ENCODE results near the gene CACNG1. TPM values are rescaled to one million over a fixed set of nuclear protein-coding genes. Genes with fewer than 3 reads are reported as not detected.

The CACNG1 gene
- polyA plus RNA-seq, 2 of the 4 experiments (the other 2 are of a cell fraction): 0.15 TPM; not detected in 1

DNA sequence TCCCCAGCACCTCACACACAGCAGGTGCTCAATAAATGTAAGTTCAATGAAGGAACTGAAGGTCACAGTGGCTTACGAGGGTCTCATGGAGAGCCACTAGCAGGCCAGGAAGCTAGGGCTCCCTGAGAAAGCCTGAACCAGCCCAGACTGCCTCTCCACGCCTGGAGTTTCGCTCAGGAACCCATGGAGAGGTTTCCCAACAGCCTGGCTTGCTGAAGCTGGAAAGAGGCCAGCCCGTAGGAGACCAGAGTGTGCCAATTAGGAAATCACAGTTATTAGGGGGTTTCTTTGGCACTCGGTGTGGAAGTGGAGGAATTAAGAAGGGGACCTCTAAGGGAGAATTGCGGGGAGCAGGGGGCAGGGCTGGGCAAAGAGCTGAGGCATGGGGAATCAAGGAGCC lies 36.3 kb upstream of the CACNG1 start (continued):
- TF ChIP-seq, protein P1, sequence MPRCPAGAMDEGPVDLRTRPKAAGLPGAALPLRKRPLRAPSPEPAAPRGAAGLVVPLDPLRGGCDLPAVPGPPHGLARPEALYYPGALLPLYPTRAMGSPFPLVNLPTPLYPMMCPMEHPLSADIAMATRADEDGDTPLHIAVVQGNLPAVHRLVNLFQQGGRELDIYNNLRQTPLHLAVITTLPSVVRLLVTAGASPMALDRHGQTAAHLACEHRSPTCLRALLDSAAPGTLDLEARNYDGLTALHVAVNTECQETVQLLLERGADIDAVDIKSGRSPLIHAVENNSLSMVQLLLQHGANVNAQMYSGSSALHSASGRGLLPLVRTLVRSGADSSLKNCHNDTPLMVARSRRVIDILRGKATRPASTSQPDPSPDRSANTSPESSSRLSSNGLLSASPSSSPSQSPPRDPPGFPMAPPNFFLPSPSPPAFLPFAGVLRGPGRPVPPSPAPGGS (IDR thresholded peaks at IDR 0.05): no peak
- no peak for TF ChIP-seq CHD2 (IDR thresholded peaks at IDR 0.05; ENCODE audit: low read length, partially characterized antibody)
- no peak for TF ChIP-seq EHMT2 (IDR thresholded peaks at IDR 0.05; ENCODE audit: low read depth)
- TF ChIP-seq FOSL2 (IDR thresholded peaks at IDR 0.05): no peak
- TF ChIP-seq FOSL2 (CRISPR knock-in tag; IDR thresholded peaks at IDR 0.05): no peak
- no peak for TF ChIP-seq POLR2AphosphoS2 (conservative IDR thresholded peaks at IDR 0.05; ENCODE audit: low read length)
- no peak for TF ChIP-seq ZFP36 (IDR thresholded peaks at IDR 0.05; ENCODE audit: borderline replicate concordance, partially characterized antibody)
- TF ChIP-seq HES2 (IDR thresholded peaks at IDR 0.05): no peak
- TF ChIP-seq RAD21 (conservative IDR thresholded peaks at IDR 0.05 in 1 of 2, IDR thresholded peaks at IDR 0.05 in 1 of 2): no peak
- no peak for TF ChIP-seq PHF8 (IDR thresholded peaks at IDR 0.05; ENCODE audit: borderline replicate concordance, low read depth)
- no peak for TF ChIP-seq TFCP2L1 (CRISPR knock-in tag; IDR thresholded peaks at IDR 0.05)
- no peak for TF ChIP-seq ESRRA (IDR thresholded peaks at IDR 0.05; ENCODE audit: borderline replicate concordance, low read length)
- no peak for TF ChIP-seq SMC3 (IDR thresholded peaks at IDR 0.05)
- no peak for TF ChIP-seq NR3C1 (IDR thresholded peaks at IDR 0.05)
- TF ChIP-seq KDM5A (IDR thresholded peaks at IDR 0.05): no peak

GRCh38 chr17:67011527-67012175 lies 32.7 kb upstream of the CACNG1 start:
- no peak for DNase-seq (ENCODE audit: low read depth in 1 of 2, low spot score in 1 of 2)
- FAIRE-seq: no peak

GRCh38 chr17:67013891-67014290 lies 30.5 kb upstream of the CACNG1 start:
- FAIRE-seq (no peak), DNase-seq (ENCODE audit: low read depth in 1 of 2, low spot score in 1 of 2) (no peak), ATAC-seq (no peak)
- Histone ChIP-seq H3K9me3 (no peaks in the 10 kb centered on the region), H3K27ac (no peak overlapping the region), H3K4me3 (no peak overlapping the region), H3K4me2 (no peak overlapping the region), H3K4me1 (no peaks in the 10 kb centered on the region)
- POLR2A ChIA-PET: no interaction called here
- WGBS (ENCODE audit: missing lambda C conversion rate): 74% methylated on average over 8 of the region's 8 CpGs
- TF ChIP-seq MAFK (IDR thresholded peaks at IDR 0.05; ENCODE audit: partially characterized antibody) (no peak), TP53 (CRISPR knock-in tag; IDR thresholded peaks at IDR 0.05) (no peak), NFE2L2 (conservative IDR thresholded peaks at IDR 0.05; ENCODE audit: low read length) (no peak)
- CTCF ChIA-PET: no interaction called here

More at GRCh38 chr17:67011527-67012175, 32.7 kb upstream of the CACNG1 start:
- Histone ChIP-seq H3K27ac (no peak overlapping the region), H3K4me1 (no peaks in the 10 kb centered on the region), H3K4me2 (no peak overlapping the region), H3K4me3 (no peak overlapping the region), H3K9me3 (no peaks in the 10 kb centered on the region)
- no peak for ATAC-seq
- ChIA-PET CTCF (no interaction called here), POLR2A (no interaction called here)
- no peak for TF ChIP-seq JUNB (IDR thresholded peaks at IDR 0.05)
- TF ChIP-seq TP53 (CRISPR knock-in tag; IDR thresholded peaks at IDR 0.05): no peak
- 43% methylated on average over 9 of the region's 9 CpGs for WGBS (ENCODE audit: missing lambda C conversion rate)

DNA sequence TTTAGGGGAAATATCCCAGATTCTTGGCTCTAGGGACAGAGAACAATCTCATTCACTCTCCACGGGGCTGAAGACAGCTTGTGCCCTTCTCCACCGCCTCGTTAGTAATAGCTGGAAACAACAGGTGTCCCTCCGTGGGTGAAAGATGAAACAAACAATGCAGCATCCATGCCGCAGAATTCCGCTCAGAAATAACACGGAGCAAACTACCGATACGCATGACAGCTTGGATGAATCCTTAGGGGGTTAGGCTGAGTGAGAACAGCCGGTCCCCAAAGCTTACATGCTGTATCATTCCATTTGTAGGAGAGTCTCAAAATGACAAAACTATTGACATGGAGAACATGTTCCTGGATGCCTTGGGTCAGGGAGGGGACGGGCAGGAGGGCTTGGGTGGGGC lies 29.4 kb upstream of the CACNG1 start:
- H3K4me1 ChIP-seq: no peaks in the 10 kb centered on the region
- WGBS (ENCODE audit: missing lambda C conversion rate): 73% methylated on average over 11 of the region's 11 CpGs
- no peak for ATAC-seq
- TF ChIP-seq EHF (CRISPR knock-in tag; IDR thresholded peaks at IDR 0.05): no peak
- no peak for TF ChIP-seq ATOH8 (CRISPR knock-in tag; IDR thresholded peaks at IDR 0.05; ENCODE audit: low read depth)
- no peak for TF ChIP-seq SREBF2 (IDR thresholded peaks at IDR 0.05)
- TF ChIP-seq CBX8 (IDR thresholded peaks at IDR 0.05): no peak
- no peak for TF ChIP-seq CBX2 (IDR thresholded peaks at IDR 0.05; ENCODE audit: borderline replicate concordance, low read depth)
- no peak for TF ChIP-seq HES2 (IDR thresholded peaks at IDR 0.05)
- no peak for TF ChIP-seq KDM5A (IDR thresholded peaks at IDR 0.05)
- no peak for TF ChIP-seq MAZ (IDR thresholded peaks at IDR 0.05; ENCODE audit: borderline replicate concordance, low read depth, low read length)
- TF ChIP-seq, protein P2, sequence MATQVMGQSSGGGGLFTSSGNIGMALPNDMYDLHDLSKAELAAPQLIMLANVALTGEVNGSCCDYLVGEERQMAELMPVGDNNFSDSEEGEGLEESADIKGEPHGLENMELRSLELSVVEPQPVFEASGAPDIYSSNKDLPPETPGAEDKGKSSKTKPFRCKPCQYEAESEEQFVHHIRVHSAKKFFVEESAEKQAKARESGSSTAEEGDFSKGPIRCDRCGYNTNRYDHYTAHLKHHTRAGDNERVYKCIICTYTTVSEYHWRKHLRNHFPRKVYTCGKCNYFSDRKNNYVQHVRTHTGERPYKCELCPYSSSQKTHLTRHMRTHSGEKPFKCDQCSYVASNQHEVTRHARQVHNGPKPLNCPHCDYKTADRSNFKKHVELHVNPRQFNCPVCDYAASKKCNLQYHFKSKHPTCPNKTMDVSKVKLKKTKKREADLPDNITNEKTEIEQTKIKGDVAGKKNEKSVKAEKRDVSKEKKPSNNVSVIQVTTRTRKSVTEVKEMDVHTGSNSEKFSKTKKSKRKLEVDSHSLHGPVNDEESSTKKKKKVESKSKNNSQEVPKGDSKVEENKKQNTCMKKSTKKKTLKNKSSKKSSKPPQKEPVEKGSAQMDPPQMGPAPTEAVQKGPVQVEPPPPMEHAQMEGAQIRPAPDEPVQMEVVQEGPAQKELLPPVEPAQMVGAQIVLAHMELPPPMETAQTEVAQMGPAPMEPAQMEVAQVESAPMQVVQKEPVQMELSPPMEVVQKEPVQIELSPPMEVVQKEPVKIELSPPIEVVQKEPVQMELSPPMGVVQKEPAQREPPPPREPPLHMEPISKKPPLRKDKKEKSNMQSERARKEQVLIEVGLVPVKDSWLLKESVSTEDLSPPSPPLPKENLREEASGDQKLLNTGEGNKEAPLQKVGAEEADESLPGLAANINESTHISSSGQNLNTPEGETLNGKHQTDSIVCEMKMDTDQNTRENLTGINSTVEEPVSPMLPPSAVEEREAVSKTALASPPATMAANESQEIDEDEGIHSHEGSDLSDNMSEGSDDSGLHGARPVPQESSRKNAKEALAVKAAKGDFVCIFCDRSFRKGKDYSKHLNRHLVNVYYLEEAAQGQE (IDR thresholded peaks at IDR 0.05): no peak
- TF ChIP-seq EHMT2 (IDR thresholded peaks at IDR 0.05; ENCODE audit: low read depth): no peak
- TF ChIP-seq ZNF302 (CRISPR knock-in tag; IDR thresholded peaks at IDR 0.05): no peak
- TF ChIP-seq ESRRA (IDR thresholded peaks at IDR 0.05; ENCODE audit: borderline replicate concordance, low read length): no peak
- no peak for TF ChIP-seq JUN (IDR thresholded peaks at IDR 0.05)

More for the DNA sequence above, 29.4 kb upstream of the CACNG1 start:
- ChIA-PET POLR2A (no interaction called here), CTCF (interaction anchor here (1.1 to 1.3 kb wide), 3 partner anchors 14 to 29 kb away, joined by 3 read pairs; no protein-coding TSS in a partner anchor)
- no peak overlapping the region for H3K27ac ChIP-seq
- DNase-seq (ENCODE audit: low read depth in 1 of 2, low spot score in 1 of 2) (no peak), FAIRE-seq (no peak)
- no peak overlapping the region for H3K4me2 ChIP-seq
- H3K9me3 ChIP-seq: no peaks in the 10 kb centered on the region
- H3K4me3 ChIP-seq: no peak overlapping the region

Measured in A549 (cell line).